HG03342 (cell line): Measurements from ENCODE around the gene TXNIP.
A peak's percentile ranks its signal among the peaks of the same experiment; 100 is the strongest.

Experiments used
- ATAC-seq: cut with Tn5 transposase; IDR thresholded peaks from one replicate; pipeline ENCODE4 v1.9.1; 2021; ENCODE audit warnings: mild to moderate bottlenecking, moderate library complexity; ENCODE audit not compliant: unreplicated experiment

TXNIP gene

GRCh38 chr1:145964328-145965118 is 31.9 kb downstream of the TXNIP start, which contains the start of the genes ANKRD34A and POLR3GL:
TSS of gene ANKRD34A (minus strand) at chr1:145964575. CDS start at chr1:145961759, 2,816 bp downstream.
TSS of gene POLR3GL (plus strand) at chr1:145964690. CDS start at chr1:145974866, 10,176 bp downstream.
- peak; percentile 93 for ATAC-seq

DNA sequence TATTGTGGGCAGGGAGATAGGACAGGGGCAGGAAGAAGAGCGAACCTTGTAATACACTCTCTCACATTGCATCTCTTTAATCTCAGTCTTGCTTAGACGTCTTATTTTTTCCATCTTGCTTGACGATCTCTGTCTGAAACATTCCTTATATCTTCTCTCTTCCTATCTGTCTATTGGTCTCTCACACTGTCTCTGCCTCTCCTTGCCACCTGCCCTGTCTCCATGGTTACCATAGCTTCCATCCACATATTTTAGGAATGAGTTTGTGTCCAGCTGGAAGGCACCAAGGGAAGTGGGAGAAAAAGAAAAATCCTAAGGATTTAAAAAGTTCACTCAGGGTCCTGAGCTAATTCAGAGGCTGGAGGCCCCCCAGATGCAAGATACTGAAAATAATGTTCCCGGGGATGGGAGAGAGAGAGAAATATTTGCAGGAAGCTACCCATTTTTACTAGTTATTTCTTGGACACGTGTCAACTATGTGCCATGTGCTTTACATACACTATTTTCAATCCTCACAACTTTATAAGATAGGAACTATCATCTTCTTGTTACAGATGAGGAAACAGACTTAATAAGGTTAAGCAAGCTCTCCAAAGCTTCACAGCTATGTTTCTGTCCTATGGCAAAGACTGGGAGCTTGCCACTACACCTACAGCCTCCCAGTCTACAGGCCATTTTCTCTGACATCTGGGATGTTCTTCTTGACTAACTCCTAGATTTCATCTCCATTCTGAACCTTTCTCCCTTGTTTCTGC is 32.9 kb downstream of the TXNIP start:
- no peak for ATAC-seq

DNA sequence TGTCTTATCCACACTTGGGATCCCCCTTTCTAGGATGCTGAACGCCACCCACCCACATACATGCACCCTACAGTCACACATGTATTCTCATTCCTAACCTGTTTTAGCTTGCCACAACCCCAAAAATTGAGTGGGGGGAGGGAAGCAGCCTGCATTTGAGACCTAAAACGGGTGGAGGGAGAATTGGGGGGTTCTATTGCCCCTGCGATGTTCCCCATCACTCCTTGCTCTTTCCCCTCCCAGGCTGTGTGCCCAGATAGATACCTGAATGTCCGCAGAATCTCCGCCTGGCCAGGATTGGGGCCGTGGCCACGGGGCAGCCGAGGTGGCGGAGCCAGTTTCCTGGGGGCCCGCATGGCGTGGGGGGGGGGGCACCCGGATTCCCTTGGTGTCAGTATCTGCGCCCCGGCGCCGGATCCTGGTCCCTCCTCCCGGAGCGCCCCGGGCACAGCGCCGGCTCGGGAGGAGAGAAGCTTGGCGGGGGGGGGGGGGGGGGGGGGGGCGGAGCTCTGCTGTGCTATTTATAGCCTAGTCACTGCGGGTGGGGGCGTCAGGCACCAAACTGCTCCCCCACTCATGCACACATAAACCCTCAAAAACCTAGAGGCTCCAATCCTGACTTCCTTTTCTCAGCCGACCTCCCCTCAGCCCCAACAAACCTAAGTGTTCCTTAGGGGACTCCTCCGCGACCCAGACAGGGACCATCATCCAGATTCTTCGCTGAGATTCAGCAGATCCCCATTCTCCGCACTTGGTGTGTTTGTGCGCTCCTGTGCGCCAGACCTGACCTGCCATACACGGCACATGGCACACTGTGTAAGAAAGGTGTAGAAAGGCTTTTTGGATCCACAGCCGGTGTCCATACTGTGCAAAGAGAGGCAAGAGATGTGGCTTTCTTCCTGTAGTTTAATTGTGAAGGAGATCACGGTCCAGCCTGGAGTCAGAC is 33.9 kb downstream of the TXNIP start:
- no peak for ATAC-seq

- ATAC-seq: no peak
Observed at GRCh38 chr1:145961425-145962156, 34.8 kb downstream of the TXNIP start.

DNA sequence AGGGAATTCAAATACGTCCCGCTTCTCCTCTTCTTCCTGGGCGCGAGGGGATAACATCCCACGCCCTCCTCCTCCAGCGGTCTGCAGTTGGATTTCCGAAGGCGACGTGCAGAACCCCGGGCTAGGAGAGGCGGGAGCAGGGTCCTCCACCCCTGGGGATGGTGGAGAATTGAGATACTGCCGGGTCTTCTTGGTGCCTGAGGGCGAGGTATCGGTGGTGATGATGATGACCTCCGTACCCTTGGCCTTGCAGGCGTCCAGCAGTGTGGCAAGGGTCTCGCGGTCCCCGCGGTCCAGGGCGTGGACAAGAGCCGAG is 35.3 kb downstream of the TXNIP start:
- no peak for ATAC-seq

DNA sequence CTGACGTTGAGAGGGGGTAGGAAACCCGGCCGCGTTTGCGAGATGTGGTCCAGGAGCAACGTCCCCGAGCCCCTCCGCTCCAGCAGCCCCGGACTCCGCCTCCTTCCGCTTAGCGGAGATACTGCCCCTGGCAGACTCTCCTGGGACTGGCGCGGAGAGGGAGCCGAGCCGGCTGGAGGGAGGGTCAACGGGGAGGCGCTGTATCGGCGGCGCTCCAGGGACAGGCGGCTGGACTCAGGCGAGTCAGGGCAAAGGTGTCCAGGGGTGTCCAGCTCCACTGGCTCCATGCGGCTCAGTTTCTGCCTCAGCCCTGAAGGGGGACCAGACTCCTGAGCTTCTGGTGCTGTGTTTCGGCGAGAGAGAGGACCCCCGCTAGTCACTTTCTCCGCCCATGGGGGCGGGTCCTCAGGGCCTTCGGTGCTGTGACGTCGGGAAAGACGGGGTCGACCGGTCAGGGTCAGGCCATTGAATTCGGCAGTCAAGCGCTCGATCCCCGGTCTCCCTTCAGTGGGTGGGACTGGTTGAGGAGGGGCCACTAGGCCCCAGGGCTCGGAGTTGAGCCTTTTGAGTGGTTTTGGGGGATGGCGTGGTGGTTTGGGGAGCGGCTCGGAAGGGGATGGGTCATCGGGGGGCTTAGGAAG is 35.8 kb downstream of the TXNIP start:
- ATAC-seq: no peak

DNA sequence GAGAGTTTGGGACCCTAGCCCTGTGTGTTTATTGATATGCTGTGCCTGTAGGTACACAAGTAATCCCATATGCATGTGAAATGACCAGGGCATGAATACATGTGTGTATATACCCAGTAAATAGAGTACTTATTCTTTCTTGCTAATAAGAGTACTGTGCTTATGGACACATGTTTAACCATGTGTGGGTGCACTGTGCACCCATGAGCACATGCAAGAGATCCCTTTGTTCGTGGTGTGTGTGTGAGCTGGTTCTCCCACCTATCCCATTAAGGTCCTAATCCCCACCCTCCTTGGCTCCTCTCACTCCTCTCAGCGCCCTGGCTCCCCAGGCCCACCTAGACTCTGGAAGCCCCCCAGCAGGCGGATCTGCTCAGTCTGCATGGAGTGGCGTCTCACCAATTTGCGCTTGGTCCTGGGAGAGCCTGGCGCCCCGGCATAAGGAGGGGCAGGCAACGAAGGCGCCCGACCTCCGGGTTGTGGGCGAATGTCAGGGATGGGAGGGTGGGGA is 36.4 kb downstream of the TXNIP start:
- no peak for ATAC-seq

- no peak for ATAC-seq
Observed at GRCh38 chr1:145959333-145959732, 37.0 kb downstream of the TXNIP start.

DNA sequence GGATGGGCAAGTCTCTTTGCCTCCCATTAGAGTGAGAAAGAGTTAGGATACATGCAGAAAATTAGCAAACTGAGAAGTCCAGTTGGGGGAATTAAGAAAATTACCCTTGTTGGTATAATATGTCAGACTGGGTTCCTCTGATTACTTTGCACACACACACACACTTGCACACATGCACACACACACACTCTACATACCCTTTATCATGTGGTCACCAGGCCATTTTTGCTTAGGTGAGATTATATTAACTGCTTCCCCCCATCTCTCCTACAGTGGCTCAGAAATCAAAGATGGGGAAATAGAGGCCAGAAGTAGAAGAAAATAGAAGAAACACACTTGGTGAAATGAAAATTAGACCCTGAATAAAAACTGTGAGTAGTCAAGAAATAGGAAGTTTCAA is 37.6 kb downstream of the TXNIP start:
- no peak for ATAC-seq

- peak; percentile 89 for ATAC-seq
Observed at GRCh38 chr1:145957443-145958319, 38.7 kb downstream of the TXNIP start, which contains the start of gene LIX1L. TSS of gene LIX1L (minus strand) at chr1:145958017. CDS start at chr1:145957927, 90 bp downstream.

DNA sequence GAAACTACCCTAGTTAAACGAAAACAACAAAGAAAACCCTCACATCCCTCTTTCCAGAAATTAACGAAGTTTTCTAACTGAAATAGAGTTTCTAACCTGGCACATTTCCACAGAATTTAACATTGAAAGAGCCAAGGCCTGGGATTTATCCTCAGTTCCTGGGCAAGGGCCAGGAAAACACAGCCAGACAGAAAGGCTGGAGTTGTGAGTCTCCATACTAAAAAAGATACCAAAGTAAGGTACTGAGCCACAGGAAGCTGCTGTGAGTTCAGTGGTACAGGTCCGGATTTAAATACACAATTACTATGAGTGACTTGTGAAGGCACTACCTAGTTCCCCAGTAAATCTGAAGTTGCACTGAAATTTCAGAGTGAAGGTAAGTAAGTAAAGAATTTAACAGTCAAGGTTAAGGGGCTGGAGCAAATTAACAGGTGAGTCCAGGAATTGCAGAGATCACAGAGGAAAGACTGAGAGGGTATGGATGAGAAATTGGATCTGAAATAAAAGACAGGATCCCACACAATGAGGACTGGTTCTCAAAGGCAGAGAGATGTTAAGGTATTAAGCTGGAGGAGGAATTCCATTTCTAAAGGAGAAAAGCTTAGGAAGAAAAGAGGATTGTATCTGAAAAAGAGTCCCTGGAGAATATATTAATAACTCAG is 39.5 kb downstream of the TXNIP start:
- no peak for ATAC-seq

- ATAC-seq: no peak
Observed at GRCh38 chr1:145956361-145956760, 40.0 kb downstream of the TXNIP start.

DNA sequence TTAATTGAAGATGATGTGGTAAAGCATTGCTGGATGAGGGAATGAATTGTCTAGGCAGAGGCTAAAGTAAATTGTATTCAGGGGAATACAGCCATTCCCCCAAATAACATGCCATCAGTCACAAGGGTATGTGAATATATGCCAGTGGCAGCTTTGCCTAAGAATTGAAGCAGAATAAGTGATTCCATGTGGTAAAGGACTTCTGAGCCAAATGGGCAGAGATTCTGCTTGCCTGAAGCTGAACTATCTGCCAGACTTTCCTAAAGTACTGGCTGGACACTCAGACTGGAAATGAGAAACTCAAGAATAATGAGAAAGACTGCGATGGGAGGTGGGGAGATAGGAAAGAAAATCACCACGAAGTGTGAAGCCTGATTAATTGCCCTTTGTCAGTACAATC is 40.9 kb downstream of the TXNIP start:
- ATAC-seq: no peak

- no peak for ATAC-seq
Observed at GRCh38 chr1:145953861-145954260, 42.5 kb downstream of the TXNIP start.

DNA sequence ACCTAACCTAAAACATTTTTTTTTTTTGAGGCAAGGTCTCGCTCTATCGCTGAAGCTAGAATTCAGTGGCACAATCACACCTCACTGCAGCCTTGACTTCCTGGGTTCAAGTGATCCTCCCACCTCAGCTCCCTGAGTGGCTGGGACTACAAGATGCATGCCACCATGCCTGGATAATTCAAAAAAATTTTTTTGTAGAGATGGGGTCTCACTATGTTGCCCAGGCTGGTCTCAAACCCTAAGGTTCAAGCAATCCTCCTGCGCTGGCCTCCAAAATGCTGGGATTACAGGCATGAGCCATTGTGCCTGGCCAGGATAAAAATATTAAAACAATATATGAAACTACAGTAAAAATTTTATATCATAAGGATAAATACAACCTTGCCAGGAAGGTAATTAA is 43.5 kb downstream of the TXNIP start:
- no peak for ATAC-seq

DNA sequence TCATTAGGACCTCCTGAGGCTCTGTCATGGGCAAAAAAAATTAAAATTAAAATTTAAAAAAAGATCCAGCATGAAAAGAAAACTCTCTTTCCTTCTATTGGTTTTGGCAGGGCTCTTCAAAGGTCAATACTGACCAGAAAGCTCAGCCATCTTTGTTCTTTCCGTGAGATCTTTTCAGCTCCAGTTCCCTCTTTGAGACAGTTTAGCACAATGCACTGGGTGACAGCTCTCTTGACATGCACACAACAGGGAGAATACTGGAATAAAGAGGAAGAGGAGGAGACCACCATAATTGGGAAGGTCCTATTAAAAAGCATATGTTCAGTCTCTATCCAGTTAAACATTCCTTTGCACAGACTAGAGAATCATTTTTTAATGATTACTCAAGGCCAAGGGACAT is 44.9 kb downstream of the TXNIP start:
- ATAC-seq: no peak

- ATAC-seq: no peak
Observed at GRCh38 chr1:145949219-145949618, 47.2 kb downstream of the TXNIP start.

GRCh38 chr1:145947551-145947950 is 48.8 kb downstream of the TXNIP start:
- no peak for ATAC-seq
